GM21737 (cell line): Measurements from ENCODE around the gene FOXP1.
A peak's percentile ranks its signal among the peaks of the same experiment; 100 is the strongest.

ENCODE experiments used
- ATAC-seq: cut with Tn5 transposase; IDR thresholded peaks from one replicate; pipeline ENCODE4 v1.9.1; 2021; ENCODE audit warnings: mild to moderate bottlenecking, moderate library complexity; ENCODE audit not compliant: unreplicated experiment

FOXP1 gene

DNA sequence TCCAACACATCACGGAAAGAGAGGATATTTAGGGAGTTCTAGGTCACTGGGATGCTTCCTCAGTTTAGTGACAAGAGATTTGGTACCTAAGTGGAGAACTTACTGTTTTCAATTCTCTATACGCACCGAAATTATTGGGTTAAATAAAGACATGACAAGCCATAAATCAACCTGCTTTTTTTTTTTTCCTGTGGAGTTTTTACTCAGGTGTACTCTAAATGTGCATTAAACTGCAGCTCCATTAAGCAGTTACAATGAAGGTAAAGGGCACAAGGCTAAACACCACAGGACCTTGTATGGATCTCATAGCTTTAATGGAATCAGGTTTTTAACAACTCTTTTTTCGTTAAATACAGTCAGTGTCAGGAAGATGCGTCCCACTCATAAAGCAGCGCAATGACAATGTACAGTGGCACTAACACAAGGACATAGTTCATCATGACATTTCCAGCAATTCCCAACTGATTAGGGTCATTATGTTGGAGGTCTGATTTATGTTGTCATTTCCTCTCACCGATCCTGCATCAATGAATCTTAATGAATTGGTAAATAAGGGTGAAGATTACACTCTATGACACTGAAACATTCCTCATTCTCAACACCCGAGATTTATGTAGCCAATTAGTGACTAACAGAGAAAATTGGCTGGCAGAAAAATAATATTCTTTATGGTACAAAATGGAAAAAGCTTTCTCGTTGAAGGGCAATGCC is 355.2 kb downstream of the FOXP1 start:
- ATAC-seq = no peak

GRCh38 chr3:71227270-71227661 is 356.3 kb downstream of the FOXP1 start:
- peak; percentile 7 for ATAC-seq

DNA sequence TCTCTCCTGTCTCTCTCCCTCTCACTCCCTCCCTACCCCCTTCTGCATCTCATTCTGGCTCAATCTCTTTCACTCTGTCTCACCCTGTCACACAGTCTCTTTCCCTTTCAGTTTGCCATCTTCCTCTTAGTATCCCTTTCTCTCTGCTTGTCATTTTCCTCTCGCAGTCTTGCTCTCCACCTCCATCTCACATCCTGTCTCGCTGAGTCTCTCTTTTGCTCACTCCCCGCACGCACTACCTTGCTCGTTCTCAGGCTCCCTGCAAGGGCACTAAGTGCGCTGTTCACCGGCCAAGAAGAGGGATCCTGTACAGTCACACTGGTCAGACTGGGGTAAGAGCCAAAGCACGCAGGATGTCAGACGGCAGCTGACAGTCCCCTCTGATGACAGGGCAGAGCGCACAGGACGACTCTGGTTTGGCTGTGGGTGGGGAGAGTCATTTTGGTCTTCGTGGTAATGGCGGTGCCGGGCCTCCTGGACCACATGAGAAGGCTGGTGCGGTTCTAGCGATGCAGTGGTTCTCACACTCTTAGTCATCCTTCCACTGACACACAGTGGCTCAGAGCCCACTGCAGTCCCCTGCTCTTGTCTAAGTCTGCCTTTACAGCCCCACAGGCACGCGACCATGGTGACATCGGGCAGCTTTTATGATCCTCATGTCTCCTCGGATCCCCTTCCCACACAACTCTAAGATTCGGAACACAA is 356.8 kb downstream of the FOXP1 start:
- ATAC-seq = peak; percentile 81

- peak; percentile 4 for ATAC-seq
These were observed 357.5 kb downstream of the FOXP1 start for GRCh38 chr3:71225951-71226564.

GRCh38 chr3:71225002-71225684 is 358.4 kb downstream of the FOXP1 start:
- no peak for ATAC-seq

DNA sequence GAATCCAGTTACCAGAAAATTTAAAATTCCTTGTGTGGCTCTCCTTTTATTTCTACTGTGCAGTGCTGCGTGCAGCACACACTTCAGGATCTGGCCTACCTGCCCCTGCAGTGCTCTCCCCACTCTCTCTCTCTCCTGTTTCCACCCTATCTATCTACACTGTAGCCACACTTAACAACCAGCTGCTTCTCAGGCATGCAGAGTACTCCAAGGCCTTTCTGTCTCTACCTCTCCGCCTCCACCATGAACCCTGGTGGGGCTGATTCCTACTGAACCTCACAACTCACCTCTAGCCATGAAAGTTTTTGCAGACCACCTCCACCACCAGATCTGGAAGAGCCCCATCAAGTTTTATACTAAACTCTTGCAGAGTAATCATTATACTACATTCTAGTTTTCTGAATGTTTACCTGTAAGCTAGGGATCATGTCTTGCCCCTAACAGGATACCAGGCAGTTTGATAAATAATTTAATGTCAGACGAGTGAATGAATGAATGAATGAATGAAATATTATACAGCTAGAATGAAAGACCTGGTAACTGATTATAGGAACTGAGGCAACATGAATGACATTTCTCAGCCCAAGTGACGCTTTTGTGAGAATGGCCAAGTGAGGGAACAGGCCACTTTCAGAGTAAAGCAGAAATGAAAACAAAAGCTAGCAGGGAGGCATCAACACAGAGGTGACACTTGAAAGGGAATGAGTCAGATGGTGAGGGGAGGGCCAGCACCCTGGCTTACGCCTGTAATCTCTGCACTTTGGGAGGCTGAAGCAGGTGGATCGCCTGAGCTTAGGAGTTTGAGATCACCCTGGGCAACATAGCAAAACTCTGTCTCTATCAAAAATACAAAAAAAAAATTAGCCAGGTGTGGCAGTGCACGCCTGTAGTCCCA is 363.5 kb downstream of the FOXP1 start:
- peak; percentile 79 for ATAC-seq

- no peak for ATAC-seq
These were observed 365.0 kb downstream of the FOXP1 start for GRCh38 chr3:71218508-71218907.

DNA sequence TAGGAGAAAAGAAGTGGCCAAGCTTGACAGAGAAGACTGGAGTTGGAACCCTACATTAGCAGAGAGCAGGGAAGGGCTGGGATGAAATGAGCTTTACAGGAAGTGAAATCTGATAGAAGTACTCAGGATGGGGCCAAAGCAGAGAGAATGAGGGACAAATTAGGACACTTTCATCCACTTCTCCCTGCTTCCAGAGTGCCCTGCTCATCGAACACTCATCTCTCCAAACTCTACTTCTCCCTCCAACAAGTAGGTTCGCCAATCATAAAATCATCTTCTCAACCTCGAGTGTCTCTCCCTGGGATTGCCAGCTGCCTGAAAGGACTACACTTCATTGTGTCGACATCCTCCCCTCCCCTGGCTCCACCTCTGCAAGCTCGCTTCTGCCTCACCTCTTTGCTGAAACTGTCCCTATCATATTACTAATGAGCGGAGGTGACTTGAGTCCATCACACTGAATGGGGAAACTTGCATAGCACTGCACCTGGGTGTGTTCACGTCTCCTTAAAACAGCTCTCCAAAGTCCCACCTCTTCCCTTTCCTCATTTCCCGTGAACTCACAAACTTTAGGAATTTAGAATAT is 365.8 kb downstream of the FOXP1 start:
- ATAC-seq = no peak

GRCh38 chr3:71215351-71215750 is 368.2 kb downstream of the FOXP1 start:
- ATAC-seq = no peak

GRCh38 chr3:71214797-71215196 is 368.7 kb downstream of the FOXP1 start:
- ATAC-seq = no peak

DNA sequence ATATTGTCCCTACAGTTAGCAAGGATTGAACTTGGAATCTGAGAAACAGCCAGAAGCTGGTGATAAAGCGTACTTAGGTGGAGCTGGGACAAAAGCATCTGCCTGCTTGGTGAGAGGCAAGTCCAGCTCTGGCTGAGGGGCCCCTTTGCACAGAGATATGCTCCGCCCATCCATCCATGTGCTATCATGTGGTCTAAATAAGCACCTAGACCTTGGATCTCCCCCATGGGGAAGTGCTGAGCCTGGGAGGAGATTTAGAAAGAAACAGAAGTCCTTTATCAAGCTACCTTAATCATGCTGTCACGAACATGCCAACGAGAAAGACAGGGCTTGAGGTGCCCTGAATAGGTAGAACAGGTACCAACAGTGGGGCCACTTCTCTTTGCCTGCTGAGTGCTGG is 369.5 kb downstream of the FOXP1 start:
- no peak for ATAC-seq

DNA sequence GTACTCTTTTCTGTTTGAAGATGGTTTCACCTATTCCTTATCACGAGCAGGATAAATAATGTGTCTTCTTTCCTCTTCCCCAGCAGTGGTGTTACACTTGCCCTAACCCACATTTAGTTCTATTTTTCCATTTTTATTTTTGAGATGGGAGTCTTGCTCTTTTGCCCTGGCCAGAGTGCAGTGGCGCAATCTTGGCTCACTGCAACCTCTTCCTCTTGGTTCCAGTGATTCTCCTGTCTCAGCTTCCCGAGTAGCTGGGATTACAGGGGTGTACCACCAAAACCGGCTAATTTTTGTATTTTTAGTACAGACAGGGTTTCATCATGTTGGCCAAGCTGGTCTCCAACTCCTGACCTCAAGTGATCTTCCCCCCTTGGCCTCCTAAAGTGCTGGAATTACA is 372.4 kb downstream of the FOXP1 start:
- no peak for ATAC-seq

DNA sequence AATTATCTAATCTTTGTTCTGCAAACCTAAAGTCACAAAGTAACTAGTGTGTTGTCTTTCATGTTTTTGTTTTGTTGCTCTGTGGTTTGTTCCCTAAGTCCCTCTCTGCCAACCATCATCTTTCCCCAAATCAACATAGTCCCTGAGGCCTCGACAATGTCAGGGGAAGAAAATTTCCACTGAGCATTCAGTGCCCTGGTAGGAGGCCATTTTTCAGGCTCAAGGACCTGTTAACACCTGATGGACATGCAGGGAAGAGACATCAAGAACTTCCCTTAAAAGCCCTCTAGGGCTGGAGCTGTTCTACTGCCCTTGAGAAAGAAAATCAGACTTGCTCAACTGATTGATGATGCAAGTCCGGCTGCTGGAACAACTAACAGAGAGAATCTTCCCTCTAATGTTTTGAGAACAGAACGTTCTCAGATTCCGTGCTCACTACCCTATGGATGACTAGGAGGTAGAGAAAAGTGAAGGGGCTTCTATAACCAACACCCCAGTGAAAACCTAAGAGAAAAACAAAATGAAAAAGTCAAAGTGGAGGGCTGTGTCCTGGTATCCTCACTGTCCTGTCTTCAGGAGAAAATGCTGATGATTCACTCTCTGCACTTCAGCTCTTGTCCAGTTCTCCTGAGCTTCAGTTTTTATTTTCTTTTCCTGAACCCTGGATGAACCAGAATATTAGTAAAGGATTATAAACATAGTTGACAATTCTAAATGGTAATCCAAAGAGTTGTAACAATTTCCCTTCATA is 373.1 kb downstream of the FOXP1 start:
- ATAC-seq = no peak

- no peak for ATAC-seq
These were observed 375.1 kb downstream of the FOXP1 start for GRCh38 chr3:71208211-71209095.

DNA sequence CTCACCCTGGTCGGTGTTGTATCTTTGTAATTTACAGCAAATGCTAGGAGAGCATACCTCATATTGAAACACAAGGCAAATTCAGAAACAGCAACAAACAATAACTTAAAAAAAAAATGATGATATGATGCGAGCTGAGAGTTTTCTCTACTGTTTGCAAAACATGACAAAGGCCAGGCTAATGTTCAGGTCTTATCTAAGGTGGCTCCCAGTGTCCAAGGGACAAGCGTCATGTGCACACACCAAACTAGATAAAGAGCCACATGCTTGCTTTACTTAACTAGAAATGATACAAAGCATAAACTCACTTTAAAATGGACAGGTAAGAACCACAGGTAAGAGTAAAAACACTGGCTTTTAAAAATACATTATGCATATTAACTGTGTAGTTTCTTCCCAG is 375.9 kb downstream of the FOXP1 start:
- no peak for ATAC-seq

- no peak for ATAC-seq
These were observed 377.0 kb downstream of the FOXP1 start for GRCh38 chr3:71206305-71207165.

GRCh38 chr3:71203727-71204488 is 379.6 kb downstream of the FOXP1 start:
- ATAC-seq = no peak
